Progenitor cell of endocrine pancreas (in vitro differentiated cells): ENCODE data around the gene GDF15. TPM values are rescaled to one million over a fixed set of nuclear protein-coding genes. Genes with fewer than 3 reads are reported as not detected.

Experiments
- DNase-seq: peaks from one replicate; pipeline ENCODE4 v3.0.0; 2021; ENCODE audit warnings: low spot score; ENCODE audit not compliant: unreplicated experiment
- H3K27ac Mint-ChIP-seq: 2 replicates; pipeline ENCODE4 v1.8.0; 2021; ENCODE audit warnings: mild to moderate bottlenecking, moderate library complexity, mixed read lengths
- H3K27me3 Mint-ChIP-seq: 2 replicates; pipeline ENCODE4 v1.8.0; 2021; ENCODE audit warnings: mixed read lengths
- H3K36me3 Mint-ChIP-seq: 2 replicates; pipeline ENCODE4 v1.8.0; 2022; ENCODE audit warnings: mixed read lengths; ENCODE audit not compliant: insufficient read depth
- H3K4me1 Mint-ChIP-seq: 2 replicates; pipeline ENCODE4 v1.8.0; 2021; ENCODE audit warnings: low read depth, mixed read lengths
- H3K4me3 Mint-ChIP-seq: 2 replicates; pipeline ENCODE4 v1.8.0; 2021; ENCODE audit warnings: low read depth, mild to moderate bottlenecking, moderate library complexity, mixed read lengths
- H3K9me3 Mint-ChIP-seq: 2 replicates; pipeline ENCODE4 v1.8.0; 2021; ENCODE audit warnings: low read depth, mixed read lengths
- CTCF ChIP-seq: fragments of 200-600 bp; sonication (generic); IDR thresholded peaks from one replicate; pipeline ENCODE4 v1.5.0; 2021; ENCODE audit warnings: antibody characterized with exemption, mild to moderate bottlenecking; ENCODE audit not compliant: unreplicated experiment
- total RNA-seq: library from RNA; stranded (reverse); gene quantifications from 2 replicates; pipeline ENCODE4 v1.2.1, GENCODE V29; 2021

GDF15 gene
- total RNA-seq, 1 donor from 2014 or later, result 10.5 TPM

- Mint-ChIP-seq H3K36me3 (peaks cover 3% of the 10 kb centered on the region), H3K4me1 (peaks cover 21% of the 10 kb centered on the region), H3K27ac (no peak overlapping the region), H3K27me3 (no peaks in the 10 kb centered on the region), H3K4me3 (peak overlapping the region; percentile 76), H3K9me3 (no peaks in the 10 kb centered on the region)
- TF ChIP-seq CTCF, result no peak
- no peak for DNase-seq
Measured at GRCh38 chr19:18386543-18387271, 749 bp downstream of the GDF15 start.

GRCh38 chr19:18388100-18388959 is 2.4 kb downstream of the GDF15 start:
- H3K4me3 Mint-ChIP-seq, result peak overlapping the region; percentile 35
- peak overlapping the region; percentile 49 for H3K27ac Mint-ChIP-seq
- H3K36me3 Mint-ChIP-seq, result peaks cover 3% of the 10 kb centered on the region
- no peaks in the 10 kb centered on the region for H3K9me3 Mint-ChIP-seq
- peak; percentile 100 for TF ChIP-seq CTCF
- peak; percentile 84 for DNase-seq
- no peaks in the 10 kb centered on the region for H3K27me3 Mint-ChIP-seq
- H3K4me1 Mint-ChIP-seq, result peaks cover 14% of the 10 kb centered on the region

GRCh38 chr19:18388960-18389725 is 3.2 kb downstream of the GDF15 start:
- Mint-ChIP-seq H3K36me3 (peaks cover 3% of the 10 kb centered on the region), H3K9me3 (no peaks in the 10 kb centered on the region), H3K27ac (no peak overlapping the region), H3K4me3 (no peak overlapping the region), H3K4me1 (peaks cover 14% of the 10 kb centered on the region), H3K27me3 (no peaks in the 10 kb centered on the region)
- TF ChIP-seq CTCF, result no peak
- DNase-seq, result no peak

- TF ChIP-seq CTCF, result no peak
- Mint-ChIP-seq H3K4me3 (no peak overlapping the region), H3K27ac (no peak overlapping the region), H3K9me3 (no peaks in the 10 kb centered on the region), H3K36me3 (peaks cover 3% of the 10 kb centered on the region), H3K27me3 (no peaks in the 10 kb centered on the region), H3K4me1 (peaks cover 11% of the 10 kb centered on the region)
- no peak for DNase-seq
Measured at GRCh38 chr19:18389726-18390064, 3.7 kb downstream of the GDF15 start.
